Activated CD4-positive, alpha-beta T cell treated with anti-CD3 and anti-CD28 coated beads, Interleukin-2, amount 50 U/mL, for 24 hours (primary cell): Measurements from ENCODE around the gene SDCBP2.

Experiments
- DNase-seq, 2 donors: peaks; one replicate each; pipeline ENCODE4 v3.0.0-alpha.2; 2020; ENCODE audit warnings: low read depth in 1 of 2, low spot score in 1 of 2

SDCBP2 gene

GRCh38 chr20:1331101-1331500, 2.2 kb upstream of the SDCBP2 start:
- DNase-seq: no peak

DNA sequence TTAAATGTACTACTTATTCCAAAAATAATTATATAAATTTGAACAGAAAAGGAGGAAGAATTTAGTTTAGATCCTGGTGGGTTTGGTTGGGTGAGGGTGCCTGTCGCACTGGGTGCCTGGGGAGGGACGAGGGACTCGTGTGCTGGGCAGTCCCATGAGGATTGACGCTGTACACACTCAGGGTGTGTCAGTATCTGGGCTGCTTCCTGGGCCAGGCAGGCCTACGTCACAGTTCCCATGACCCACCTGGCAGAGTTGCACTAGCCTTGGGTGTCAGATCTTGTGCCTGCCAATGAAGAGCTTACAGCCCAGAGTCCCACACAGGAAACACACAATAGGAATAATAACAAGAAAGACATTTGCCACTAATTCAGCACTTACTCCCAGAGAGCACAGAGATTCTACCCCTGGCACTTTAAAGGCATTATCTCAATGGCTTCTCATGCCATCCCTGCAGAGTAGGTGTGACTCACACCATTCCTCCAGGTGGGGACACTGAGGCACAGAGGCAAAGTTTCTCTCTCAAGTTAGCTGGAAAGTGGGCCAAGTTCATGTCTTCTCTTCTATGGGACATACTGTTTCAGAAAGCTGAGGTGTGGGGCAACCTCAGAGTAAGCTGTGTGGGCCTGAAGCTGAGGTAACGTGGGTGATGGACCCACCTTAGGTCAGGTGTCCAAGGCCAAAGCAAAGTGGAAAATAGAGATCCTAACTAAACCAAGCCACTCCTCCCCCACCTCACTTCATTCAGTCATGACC, 1.3 kb upstream of the SDCBP2 start:
- DNase-seq: no peak

DNA sequence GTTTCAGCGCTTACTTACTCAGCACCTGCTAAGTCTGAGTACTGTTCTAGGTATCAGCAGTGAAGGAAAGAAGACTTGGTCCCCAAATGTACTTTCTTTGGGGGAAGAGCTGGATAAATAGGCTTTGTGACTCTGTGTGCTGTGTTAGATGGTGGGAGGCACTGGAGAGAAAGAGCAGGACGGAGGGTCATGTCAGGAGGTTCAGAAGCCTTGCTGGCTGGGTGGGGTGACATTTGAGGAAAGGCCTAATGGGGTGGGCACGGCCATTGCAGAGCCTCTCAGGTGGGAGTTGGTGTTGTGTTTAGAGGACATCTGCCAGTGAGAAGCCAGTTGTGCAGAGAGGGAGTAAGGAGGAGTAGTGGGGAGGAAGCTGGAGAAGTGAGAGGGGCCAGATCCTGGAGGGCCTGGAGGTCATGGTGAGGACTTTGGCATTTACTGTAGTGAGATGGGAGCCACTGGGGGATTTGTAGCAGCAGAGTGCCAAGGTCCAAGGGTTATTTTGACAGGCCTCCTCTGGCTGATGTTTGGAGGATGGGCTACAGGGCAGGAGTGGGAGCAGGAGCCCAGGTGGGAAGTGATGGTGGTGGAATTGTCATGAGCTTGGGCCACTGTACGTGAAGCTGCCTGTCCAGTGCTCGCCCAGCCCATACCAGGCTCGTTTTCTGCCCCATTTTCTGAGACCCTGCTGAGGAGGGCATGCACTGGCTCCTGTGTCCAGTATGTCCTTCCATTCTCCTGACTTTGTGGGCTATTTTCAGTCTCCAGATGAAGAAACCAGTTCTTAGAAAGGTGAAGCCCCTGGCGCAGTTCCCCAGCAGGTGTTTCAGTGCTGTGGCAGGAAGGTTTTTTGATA, 886 bp downstream of the SDCBP2 start:
- DNase-seq: no peak

DNA sequence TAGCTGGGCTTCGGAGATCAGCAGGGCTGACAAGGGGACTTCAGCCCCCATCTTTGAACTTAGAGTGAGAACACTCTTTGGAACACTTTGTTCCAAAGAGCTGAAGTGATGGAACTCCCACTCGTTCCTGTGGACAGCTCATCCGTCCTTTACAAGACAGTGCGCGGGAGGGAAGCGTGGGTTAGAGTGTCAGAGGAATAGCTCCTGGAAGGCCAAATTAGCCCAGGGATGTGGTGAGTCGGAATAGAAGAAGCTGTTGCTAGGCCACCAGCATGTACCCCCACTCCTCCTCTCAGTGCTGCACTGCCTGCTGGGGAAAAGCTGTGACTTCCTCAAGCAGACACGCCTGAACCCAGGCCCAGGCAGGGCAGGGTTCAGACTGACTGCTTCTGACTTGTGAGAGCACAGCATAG, 1.7 kb downstream of the SDCBP2 start:
- no peak for DNase-seq

DNA sequence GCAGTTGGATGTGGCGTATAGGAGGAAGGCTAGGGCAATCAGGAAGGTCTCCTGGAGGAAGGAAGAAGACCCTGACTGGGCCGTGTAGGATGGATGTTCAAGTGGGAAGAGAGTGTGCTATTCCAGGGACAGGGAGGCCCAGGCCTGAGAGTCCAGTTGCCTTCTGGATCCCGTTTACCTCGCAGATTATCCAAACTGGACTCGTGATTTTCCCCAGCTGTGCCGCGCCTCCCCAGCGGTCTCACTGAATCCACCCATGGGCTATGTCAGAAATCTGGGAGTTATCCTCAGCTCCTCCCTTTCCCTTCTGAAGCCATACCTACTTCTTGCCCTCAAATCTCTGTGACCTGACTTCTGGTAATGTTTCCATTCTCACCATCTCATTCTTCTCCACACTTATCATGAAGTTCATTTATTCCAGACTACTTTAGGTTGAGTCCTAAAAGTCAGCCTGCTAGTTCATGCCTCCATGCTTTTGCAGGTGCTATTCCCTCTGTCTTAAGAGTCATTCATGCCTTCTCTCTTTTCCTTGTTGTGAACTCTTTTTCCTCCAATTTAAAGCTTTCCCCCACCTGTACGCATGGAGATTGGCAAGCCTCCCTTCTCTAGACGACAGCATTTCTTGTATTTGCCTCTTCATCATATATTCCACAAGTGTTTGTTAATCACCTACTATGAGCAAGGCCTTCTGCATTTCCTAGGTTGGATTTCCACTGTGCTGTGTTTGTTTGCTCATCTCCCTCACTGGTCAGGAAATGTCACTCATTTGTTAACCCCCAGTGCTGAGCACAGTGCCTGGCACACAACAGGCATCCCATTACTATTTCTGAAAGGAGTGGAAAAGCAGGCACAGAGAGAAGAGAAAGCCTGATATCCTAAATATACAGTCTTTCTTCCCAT, 2.7 kb downstream of the SDCBP2 start:
- DNase-seq: no peak

DNA sequence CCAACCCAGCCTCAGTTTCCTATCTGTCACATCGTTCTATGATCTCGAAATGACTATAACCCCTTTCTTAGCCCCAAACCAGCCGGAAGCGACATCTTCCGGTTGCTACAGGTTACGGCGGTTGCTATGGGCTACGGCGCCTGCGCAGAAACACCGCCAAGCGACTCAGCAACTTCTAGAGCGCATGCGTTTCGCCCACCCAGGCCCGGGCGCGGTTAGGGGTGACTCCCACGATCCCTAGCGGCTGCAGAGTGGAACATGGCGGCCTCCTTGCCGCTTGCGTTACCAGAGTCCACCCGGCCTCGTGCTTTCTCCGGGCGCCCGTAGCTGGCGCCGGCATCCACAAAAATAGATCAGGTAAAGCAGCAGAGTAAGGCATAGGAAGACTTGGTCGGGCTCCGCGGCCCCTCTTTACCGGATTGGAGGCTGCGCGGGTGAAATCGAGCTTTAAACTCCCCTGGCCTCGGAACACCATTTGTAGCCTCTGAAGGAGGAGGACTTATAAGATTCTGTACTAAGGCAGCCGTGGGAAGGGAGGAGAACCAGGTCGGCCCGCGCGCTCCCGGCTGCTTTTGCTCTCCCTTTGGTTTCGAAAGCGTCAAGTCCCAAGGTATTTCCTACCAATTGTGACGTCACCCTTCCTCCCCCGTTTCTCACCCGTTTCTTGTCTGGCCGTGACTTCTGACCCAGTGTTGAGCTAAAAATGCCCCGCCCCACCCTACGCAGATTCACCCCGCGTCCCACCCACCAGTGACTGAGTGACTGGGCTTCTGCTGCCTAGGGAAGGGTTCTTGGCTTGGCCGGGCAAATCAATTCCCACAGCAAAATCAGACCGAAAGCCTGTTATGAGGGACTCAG, 3.5 kb downstream of the SDCBP2 start:
- peak; percentile 98 to 99 for DNase-seq

DNA sequence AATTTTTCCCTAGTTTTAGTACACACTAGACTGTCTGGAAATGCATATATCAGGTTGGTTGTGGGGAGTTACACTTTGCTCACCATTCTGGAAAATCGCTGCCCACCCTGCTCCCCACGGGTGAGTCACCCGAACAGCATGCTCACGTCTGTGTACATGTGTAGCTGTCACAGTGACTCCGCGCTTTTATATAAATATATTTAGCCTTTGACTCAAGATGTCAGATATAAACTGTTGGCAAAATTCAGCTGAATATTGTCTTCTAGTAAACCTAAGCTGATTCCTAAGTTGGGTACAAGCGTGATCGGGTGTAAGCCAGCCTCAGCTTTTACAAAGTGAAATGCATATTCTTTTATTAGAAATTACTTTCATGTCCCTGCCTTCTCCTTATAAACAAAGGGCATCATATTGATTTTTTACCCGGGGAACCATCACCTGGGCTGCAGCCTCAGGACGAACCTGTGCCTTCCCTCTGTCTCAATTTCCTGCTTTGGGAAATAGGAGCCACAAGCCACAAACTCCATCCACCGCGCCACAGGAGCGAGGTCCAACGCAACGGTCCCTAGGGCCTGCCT, 4.3 kb downstream of the SDCBP2 start:
- no peak for DNase-seq

GRCh38 chr20:1323830-1324597, 4.9 kb downstream of the SDCBP2 start:
- no peak for DNase-seq

DNA sequence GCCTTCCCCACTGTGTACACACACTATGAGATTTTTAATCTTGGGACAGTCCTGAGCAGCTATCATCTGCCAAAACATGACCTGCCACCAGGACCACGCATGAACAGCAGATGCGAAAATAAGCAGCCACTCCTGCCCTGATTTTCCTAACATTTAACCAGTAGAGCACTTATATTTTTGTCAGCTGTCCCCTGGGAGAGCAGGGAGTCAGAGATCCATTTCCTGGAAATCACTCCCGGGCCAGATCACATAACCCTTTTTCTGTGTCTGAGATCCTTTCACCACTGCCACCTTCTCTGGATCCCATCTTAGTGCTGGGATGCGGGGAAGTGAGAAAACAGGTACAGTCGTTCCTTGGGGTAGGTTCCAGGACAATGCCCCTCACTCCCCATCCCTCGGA, 5.7 kb downstream of the SDCBP2 start:
- DNase-seq: no peak

DNA sequence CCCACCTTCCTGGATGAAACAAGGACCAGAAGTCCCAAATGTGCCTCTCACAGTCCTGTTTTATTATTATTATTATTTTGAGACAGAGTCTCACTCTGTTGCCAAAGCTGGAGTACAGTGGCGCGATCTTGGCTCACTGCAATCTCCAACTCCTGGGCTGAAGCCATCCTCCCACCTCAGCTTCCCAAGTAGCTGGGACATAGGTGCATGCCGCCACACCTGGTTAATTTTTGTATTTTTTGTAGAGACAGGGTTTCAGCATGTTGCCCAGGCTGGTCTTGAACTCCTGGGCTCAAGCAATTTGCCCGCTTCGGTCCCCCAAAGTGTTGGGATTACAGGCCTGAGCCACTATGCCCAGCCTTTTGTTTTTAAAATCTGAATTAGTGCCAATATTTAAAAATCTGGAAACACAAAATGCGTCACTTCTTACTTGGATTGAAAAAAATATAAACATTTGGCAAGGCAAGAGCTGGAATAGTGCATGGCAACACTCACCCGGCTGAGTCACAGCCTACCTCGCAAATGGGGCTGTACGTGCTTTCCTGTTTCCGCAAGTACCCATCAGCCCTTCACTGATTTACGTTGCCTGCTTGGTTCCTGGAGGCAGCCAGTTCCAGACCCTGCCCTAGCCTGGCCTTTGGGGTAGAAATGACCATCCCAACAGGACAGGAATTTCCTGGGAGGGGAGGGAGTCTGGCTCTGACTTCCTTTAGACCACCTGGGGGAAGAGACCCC, 6.3 kb downstream of the SDCBP2 start:
- no peak for DNase-seq

- no peak for DNase-seq
Measured at GRCh38 chr20:1321654-1321939, 7.3 kb downstream of the SDCBP2 start.

GRCh38 chr20:1320902-1321653, 7.9 kb downstream of the SDCBP2 start:
- DNase-seq: no peak

- DNase-seq: no peak
Measured at GRCh38 chr20:1320016-1320415, 8.9 kb downstream of the SDCBP2 start.

DNA sequence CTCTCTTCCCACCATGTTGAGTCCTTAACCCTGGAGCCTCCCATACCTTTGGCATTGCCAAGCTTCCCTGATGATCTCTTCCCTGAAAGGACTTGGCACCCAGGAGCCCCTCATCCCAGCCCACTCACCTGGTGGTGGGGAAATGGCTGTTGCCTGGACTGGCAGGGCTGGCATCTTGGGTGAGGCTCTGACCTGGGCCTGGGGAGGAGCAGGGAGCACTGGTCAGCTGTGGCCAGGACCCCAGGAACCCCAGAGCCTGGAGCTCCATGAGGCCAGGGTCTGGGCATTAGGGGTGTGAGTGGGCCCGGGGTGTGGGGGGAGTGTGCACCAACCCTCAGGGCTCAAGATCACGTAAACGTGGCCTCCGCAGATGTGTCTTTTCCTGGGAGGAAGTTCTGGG, 9.5 kb downstream of the SDCBP2 start:
- no peak for DNase-seq

DNA sequence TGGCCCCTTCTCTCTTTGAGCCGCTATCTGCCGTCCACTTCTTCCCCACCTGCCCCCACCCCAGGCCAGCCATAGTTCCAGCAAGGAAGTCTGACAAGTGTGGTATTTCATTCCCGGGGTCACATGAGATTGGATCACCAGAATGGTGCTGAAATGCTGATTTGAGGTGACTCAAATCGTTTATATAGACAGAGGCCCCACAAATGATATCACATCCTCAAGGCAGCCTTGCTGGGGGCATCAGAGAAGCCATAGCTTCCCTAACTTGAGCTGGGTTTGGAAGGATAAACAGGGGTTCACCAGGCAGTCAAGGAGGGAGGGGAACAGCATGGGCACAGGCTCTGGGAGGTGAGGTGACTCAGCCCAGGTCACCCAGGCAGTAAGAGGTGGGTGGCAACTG, 9.9 kb downstream of the SDCBP2 start:
- no peak for DNase-seq

DNA sequence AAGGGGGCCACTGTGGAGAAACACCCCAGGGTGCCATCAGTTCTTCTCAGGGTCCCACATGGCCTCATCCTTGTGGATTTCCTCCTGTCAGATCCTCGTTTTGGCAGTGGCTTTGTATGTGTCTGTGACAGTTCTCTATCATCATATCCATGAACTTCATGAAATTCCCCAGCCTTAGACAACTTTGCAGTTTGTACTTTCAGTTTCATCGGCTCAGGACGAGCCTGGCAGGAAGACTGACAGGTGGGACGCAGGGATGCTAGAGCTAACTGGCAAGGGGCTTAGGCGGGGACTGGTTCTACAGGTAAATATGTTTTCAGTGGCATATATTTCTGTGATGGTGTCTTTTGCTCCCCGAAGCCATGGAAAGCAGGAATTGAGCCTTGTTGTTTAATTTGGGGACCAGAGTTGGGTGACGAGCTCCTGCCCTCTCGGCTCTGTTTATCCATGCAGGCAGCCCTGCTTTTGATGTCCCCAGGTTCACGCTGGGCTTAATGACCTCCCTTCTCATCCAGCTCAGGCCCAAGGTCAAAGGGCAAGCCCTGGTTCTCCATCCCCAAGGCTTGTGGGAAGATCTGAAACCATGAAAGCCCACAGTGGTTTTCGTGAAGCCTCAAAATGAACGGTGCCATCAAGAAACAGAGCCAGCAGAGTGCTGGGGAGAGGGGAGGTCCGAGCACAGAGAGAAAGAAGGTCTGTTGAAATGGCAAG, 11.2 kb downstream of the SDCBP2 start:
- no peak for DNase-seq

GRCh38 chr20:1315804-1316203, 13.1 kb downstream of the SDCBP2 start:
- DNase-seq: no peak
